GM12878 (cell line): ENCODE data around the gene G6PC1. TPM values are rescaled to one million over a fixed set of nuclear protein-coding genes. Genes with fewer than 3 reads are reported as not detected.
"Not testable (repeated sequence)": the region's sequence is repeated elsewhere in the genome, so short reads cannot be mapped to it uniquely, and the experiment has no call there.

Source experiments
- ATAC-seq: fragments of 200-7000 bp; cut with Tn5 transposase; 3 replicates; pipeline ENCODE4 v1.9.1; 2020; ENCODE audit warnings: mild to moderate bottlenecking, moderate library complexity
- BruUV-seq: library from RNA; stranded (reverse); fragments of 400-500 nt; replicated peaks from 2 replicates; lab custom pipeline; 2021; lab: Mats Ljungman, UMichigan
- CTCF ChIA-PET: fragments of 300-600 bp; sonication (Branson Sonifier 250); formaldehyde crosslinking; extraction: SDS; loops from one replicate; lab custom pipeline; 2021; ENCODE audit warnings: inconsistent platforms; lab: Yijun Ruan, JAX
- POLR2A ChIA-PET: fragments of 350-600 bp; formaldehyde crosslinking; extraction: SDS; loops from one replicate; lab custom pipeline; 2021; ENCODE audit warnings: inconsistent platforms; lab: Charles Lee
- RAD21 ChIA-PET: fragments of 300-600 bp; sonication (Branson Sonifier 250); formaldehyde crosslinking; loops from one replicate; lab custom pipeline; 2023; ENCODE audit warnings: antibody characterized with exemption; ENCODE audit not compliant: unreplicated experiment; lab: Charles Lee
- SMC1A ChIA-PET: fragments of 300-600 bp; sonication (Branson Sonifier 250); formaldehyde crosslinking; loops from one replicate; lab custom pipeline; 2023; ENCODE audit not compliant: unreplicated experiment, uncharacterized antibody; lab: Charles Lee
- DNase-seq: peaks from one replicate; pipeline ENCODE4 v3.0.0-alpha.2; 2011; ENCODE audit warnings: low read depth, low spot score
- FAIRE-seq: peaks from 3 replicates; lab custom pipeline; 2011; peaks lifted over from hg19 to GRCh38; lab: Jason Lieb, UNC
- H2AFZ ChIP-seq: 2 replicates; pipeline ENCODE4 v1.6.0; 2011; ENCODE audit warnings: low read depth, low read length, control low read depth; ENCODE audit not compliant: control insufficient read depth
- H3K27ac ChIP-seq: 2 replicates; pipeline ENCODE4 v1.5.1; 2011; ENCODE audit warnings: control low read depth; ENCODE audit not compliant: control insufficient read depth, insufficient read depth
- H3K27me3 ChIP-seq, 2 experiments: replicated peaks in 1 of 2; 2 replicates each; pipeline versions ENCODE4 v1.6.0 to v1.6.1; 2011; ENCODE audit warnings: low read length in 1 of 2; ENCODE audit not compliant: control insufficient read depth in 2 of 2, insufficient read depth in 2 of 2
- H3K36me3 ChIP-seq, 2 experiments: 2 replicates each; pipeline ENCODE4 v1.5.1; 2011; ENCODE audit warnings: low read length in 1 of 2; ENCODE audit not compliant: control insufficient read depth in 2 of 2, insufficient read depth in 2 of 2
- H3K4me1 ChIP-seq: 2 replicates; pipeline ENCODE4 v1.6.1; 2011; ENCODE audit warnings: mild to moderate bottlenecking, low read length, moderate library complexity, mixed read lengths; ENCODE audit not compliant: control insufficient read depth, insufficient read depth
- H3K4me2 ChIP-seq: 2 replicates; pipeline ENCODE4 v1.6.0; 2011; ENCODE audit warnings: control low read depth; ENCODE audit not compliant: control insufficient read depth, insufficient read depth
- H3K4me3 ChIP-seq: fragments of 200-600 bp; sonication (generic); 2 replicates; pipeline ENCODE4 v1.5.1; 2016
- H3K79me2 ChIP-seq: 2 replicates; pipeline ENCODE4 v1.6.0; 2011; ENCODE audit warnings: low read length; ENCODE audit not compliant: control insufficient read depth, insufficient read depth
- H3K9ac ChIP-seq: 2 replicates; pipeline ENCODE4 v1.8.0; 2011; ENCODE audit warnings: low read length, control low read depth, mixed read lengths; ENCODE audit not compliant: control insufficient read depth, insufficient read depth
- H3K9me3 ChIP-seq: replicated peaks from 3 replicates; pipeline ENCODE4 v1.5.1; 2011; ENCODE audit warnings: mild to moderate bottlenecking, low read length; ENCODE audit not compliant: control insufficient read depth, insufficient read depth
- H4K20me1 ChIP-seq: 2 replicates; pipeline ENCODE4 v1.6.0; 2011; ENCODE audit not compliant: control insufficient read depth, insufficient read depth
- BCL11A ChIP-seq: IDR thresholded peaks from 2 replicates; pipeline ENCODE4 v1.6.1; 2011; ENCODE audit warnings: low read depth, low read length
- CHD2 ChIP-seq: IDR thresholded peaks from 2 replicates; pipeline ENCODE4 v1.6.1; 2011; ENCODE audit warnings: low read depth, low read length, improper control_type of control experiment, borderline replicate concordance
- CREB1 ChIP-seq: IDR thresholded peaks from 2 replicates; pipeline ENCODE4 v1.6.1; 2012; ENCODE audit warnings: low read depth, mild to moderate bottlenecking, inconsistent platforms
- KAT2A ChIP-seq: conservative IDR thresholded peaks from 2 replicates; pipeline ENCODE4 v1.6.1; 2011; ENCODE audit warnings: low read depth, low read length; ENCODE audit not compliant: control insufficient read depth
- KDM1A ChIP-seq: fragments of 200-600 bp; sonication (generic); IDR thresholded peaks from 2 replicates; pipeline ENCODE4 v1.6.1; 2016; ENCODE audit warnings: borderline replicate concordance
- NKRF ChIP-seq: fragments of 450-650 bp; conservative IDR thresholded peaks from 2 replicates; pipeline ENCODE4 v1.6.1; 2017; ENCODE audit warnings: mild to moderate bottlenecking, moderate library complexity
- PAX5 ChIP-seq: IDR thresholded peaks from 2 replicates; pipeline ENCODE4 v1.6.1; 2011; ENCODE audit warnings: low read depth, low read length, borderline replicate concordance
- PAX8 ChIP-seq: fragments of 450-650 bp; IDR thresholded peaks from 2 replicates; pipeline ENCODE4 v1.6.1; 2017; ENCODE audit warnings: mild to moderate bottlenecking, moderate library complexity
- RUNX3 ChIP-seq: IDR thresholded peaks from 2 replicates; pipeline ENCODE4 v1.6.1; 2012; ENCODE audit warnings: low read length, inconsistent platforms
- SMAD1 ChIP-seq: fragments of 450-650 bp; IDR thresholded peaks from 2 replicates; pipeline ENCODE4 v1.6.1; 2018; ENCODE audit warnings: mild to moderate bottlenecking, low read depth; ENCODE audit not compliant: partially characterized antibody
- ZNF274 ChIP-seq: IDR thresholded peaks from one replicate; pipeline ENCODE4 v1.8.0; 2011; ENCODE audit not compliant: insufficient read length, insufficient read depth
- WGBS: methylation state at CpG from one replicate; pipeline ENCODE4 v1.1.6; 2016; ENCODE audit warnings: low lambda C conversion rate; ENCODE audit not compliant: insufficient replicate concordance, insufficient coverage; ENCODE audit errors: missing lambda C conversion rate; 5-methylcytosine and 5-hydroxymethylcytosine counted together
- in situ Hi-C: fragments of 300-500 bp; cut with MboI; formaldehyde crosslinking; loops from 9 replicates; pipeline ENCODE4 v1.14.3; 2018; ENCODE audit warnings: mixed read lengths
- intact Hi-C: fragments of 100-400 bp; cut with micrococcal nuclease; formaldehyde crosslinking; loops from one replicate; pipeline ENCODE4 v1.14.2; 2022; ENCODE audit not compliant: unreplicated experiment
- polyA plus RNA-seq, 11 experiments: library from polyadenylated mRNA; depleted of rRNA in 4 of 11; unstranded in 6 of 11; stranded (reverse) in 5 of 11; fragments of >200 nt; fragmentation: Nextera tagmentation in 4 of 11; fragmentation: Illumina TruSeq in 1 of 11; extraction: Ambion mirVana in 4 of 11; extraction: Trizol in 1 of 11; gene quantifications; 1 replicate in 1 of 11; 2 replicates in 10 of 11; pipeline versions ENCODE4 v1.2.1 to v1.2.3, GENCODE V29; 2011 to 2016; ENCODE audit warnings: inconsistent platforms in 2 of 11, missing spikeins in 2 of 11, low read depth in 1 of 11
- total RNA-seq, 4 experiments: library from RNA; depleted of rRNA in 3 of 4; stranded (reverse); fragments of >200 nt in 3 of 4; fragmentation: Illumina TruSeq in 1 of 4; extraction: Trizol in 1 of 4; gene quantifications; 2 replicates each; pipeline versions ENCODE4 v1.2.1 to v1.2.3, GENCODE V29; 2013 to 2021

The G6PC1 gene
- total and polyA plus RNA-seq, 10 of the 15 experiments (the other 5 are each of a cell fraction or from before 2014, with no cell fraction given) = not detected

DNA sequence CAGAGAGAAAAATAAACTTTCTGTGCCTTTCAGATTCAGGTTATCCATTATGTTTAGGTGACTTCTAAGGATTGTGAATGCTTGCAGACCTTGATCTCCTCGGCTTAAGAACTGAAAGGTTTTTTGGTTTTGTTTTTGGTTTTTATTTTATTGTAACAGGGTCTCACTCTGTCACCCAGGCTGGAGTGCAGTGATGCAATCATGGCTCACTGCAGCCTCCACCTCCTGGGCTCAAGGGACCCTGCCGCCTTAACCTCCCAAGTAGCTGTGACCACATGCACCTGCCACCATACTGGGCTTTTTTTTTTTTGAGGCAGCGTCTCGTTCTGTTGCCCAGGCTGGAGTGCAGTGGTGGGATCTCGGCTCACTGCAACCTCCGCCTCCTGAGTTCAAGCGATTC is 22.9 kb downstream of the G6PC1 start:
- H3K9ac ChIP-seq, H3K27ac ChIP-seq, BruUV-seq, H2AFZ ChIP-seq, FAIRE-seq, H3K27me3 ChIP-seq, H3K4me1 ChIP-seq, in situ Hi-C loops, ATAC-seq, H3K36me3 ChIP-seq, DNase-seq, H3K9me3 ChIP-seq, H3K4me2 ChIP-seq, H3K79me2 ChIP-seq, intact Hi-C loops, POLR2A ChIA-PET, H4K20me1 ChIP-seq, RAD21 ChIA-PET, H3K4me3 ChIP-seq: not testable (repeated sequence)
- CTCF ChIA-PET = interaction anchor here (0.6 kb wide), 1 partner anchor 15 kb away, joined by 3 read pairs; no protein-coding TSS in a partner anchor
- WGBS = 32% methylated on average over 7 of the region's 7 CpGs
- SMC1A ChIA-PET = interaction anchor here (1.0 kb wide), 1 partner anchor 78 kb away, joined by 3 read pairs; no protein-coding TSS in a partner anchor

- no TSS peak for BruUV-seq
- Histone ChIP-seq H3K9ac (no peak overlapping the region), H2AFZ (no peak overlapping the region), H3K4me3 (no peak overlapping the region), H3K27ac (no peak overlapping the region), H3K27me3 (no peaks in the 10 kb centered on the region; a peak in 1 of 4 replicates), H3K4me2 (no peak overlapping the region), H3K36me3 (no peaks in the 10 kb centered on the region), H3K79me2 (no peaks in the 10 kb centered on the region), H4K20me1 (no peaks in the 10 kb centered on the region), H3K9me3 (no peaks in the 10 kb centered on the region), H3K4me1 (peaks cover 9% of the 10 kb centered on the region)
- in situ Hi-C loops (no loop called here), intact Hi-C loops (no loop called here)
- 18% methylated on average over 5 of the region's 5 CpGs for WGBS
- ATAC-seq = no peak
- ChIA-PET RAD21 (no interaction called here), POLR2A (no interaction called here), CTCF (no interaction called here), SMC1A (interaction anchor here (0.6 kb wide), 1 partner anchor 220 kb away, joined by 4 read pairs; no protein-coding TSS in a partner anchor)
- TF ChIP-seq ZNF274 (no peak), KDM1A (no peak), RUNX3 (no peak), PAX5 (no peak), CHD2 (no peak), PAX8 (no peak), SMAD1 (no peak), KAT2A (no peak), BCL11A (no peak), NKRF (no peak), CREB1 (no peak)
- no peak for FAIRE-seq
- no peak for DNase-seq
These were observed 24.3 kb downstream of the G6PC1 start for GRCh38 chr17:42924891-42925290.
